ENCODE results near the gene PHF14.

- TF ChIP-seq, protein P1, sequence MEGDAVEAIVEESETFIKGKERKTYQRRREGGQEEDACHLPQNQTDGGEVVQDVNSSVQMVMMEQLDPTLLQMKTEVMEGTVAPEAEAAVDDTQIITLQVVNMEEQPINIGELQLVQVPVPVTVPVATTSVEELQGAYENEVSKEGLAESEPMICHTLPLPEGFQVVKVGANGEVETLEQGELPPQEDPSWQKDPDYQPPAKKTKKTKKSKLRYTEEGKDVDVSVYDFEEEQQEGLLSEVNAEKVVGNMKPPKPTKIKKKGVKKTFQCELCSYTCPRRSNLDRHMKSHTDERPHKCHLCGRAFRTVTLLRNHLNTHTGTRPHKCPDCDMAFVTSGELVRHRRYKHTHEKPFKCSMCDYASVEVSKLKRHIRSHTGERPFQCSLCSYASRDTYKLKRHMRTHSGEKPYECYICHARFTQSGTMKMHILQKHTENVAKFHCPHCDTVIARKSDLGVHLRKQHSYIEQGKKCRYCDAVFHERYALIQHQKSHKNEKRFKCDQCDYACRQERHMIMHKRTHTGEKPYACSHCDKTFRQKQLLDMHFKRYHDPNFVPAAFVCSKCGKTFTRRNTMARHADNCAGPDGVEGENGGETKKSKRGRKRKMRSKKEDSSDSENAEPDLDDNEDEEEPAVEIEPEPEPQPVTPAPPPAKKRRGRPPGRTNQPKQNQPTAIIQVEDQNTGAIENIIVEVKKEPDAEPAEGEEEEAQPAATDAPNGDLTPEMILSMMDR (IDR thresholded peaks at IDR 0.05), result no peak
- TF ChIP-seq EP300 (IDR thresholded peaks at IDR 0.05) (no peak), POLR2A (IDR thresholded peaks at IDR 0.05) (no peak)
Measured at GRCh38 chr7:11054033-11054432, 80.4 kb downstream of the PHF14 start.
